ENCODE data around the gene SGCD. TPM values are rescaled to one million over a fixed set of nuclear protein-coding genes. Genes with fewer than 3 reads are reported as not detected.

SGCD gene
- total and polyA plus RNA-seq, 10 donors: 0.26 to 5.3 (median 1.3) TPM

DNA sequence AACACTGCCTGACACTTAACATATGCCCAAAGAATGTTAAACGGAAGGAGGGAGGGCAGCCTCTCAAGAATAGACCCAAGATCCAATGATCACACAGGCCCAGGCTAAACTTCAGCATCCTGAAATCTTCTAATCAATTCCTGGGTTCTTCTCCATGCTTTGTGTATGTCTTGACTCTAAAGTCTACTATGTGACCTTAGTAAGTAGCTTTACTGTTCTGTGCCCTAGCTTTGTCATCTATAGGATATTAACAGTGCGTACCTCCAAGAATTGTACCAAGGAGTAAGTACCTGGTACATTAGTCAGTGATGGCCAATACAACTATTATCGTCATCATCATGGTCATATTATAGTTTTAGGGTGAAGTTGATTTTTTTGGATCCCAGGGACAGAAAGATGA lies 96.6 kb downstream of the SGCD start:
- Histone ChIP-seq H3K27me3 (replicated peaks in 1 of 7) (no peaks in the 10 kb centered on the region), H3K9me3 (no peaks in the 10 kb centered on the region), H3K36me3 (no peaks in the 10 kb centered on the region), H3K4me3 (no peak overlapping the region), H3K27ac (no peak overlapping the region), H3K4me1 (no peaks in the 10 kb centered on the region)
- DNase-seq: no peak
- TF ChIP-seq POLR2A (IDR thresholded peaks at IDR 0.05) (no peak), CTCF (IDR thresholded peaks at IDR 0.05 in 8 of 11, conservative IDR thresholded peaks at IDR 0.05 in 3 of 11) (no peak), POLR2AphosphoS5 (IDR thresholded peaks at IDR 0.05) (no peak)
- intact Hi-C loops (cut with DNase I; ENCODE audit: low total_unique reads): no loop called here
- 57 to 63% (median 60%) methylated on average over 3 of the region's 3 CpGs for WGBS, 5 donors

DNA sequence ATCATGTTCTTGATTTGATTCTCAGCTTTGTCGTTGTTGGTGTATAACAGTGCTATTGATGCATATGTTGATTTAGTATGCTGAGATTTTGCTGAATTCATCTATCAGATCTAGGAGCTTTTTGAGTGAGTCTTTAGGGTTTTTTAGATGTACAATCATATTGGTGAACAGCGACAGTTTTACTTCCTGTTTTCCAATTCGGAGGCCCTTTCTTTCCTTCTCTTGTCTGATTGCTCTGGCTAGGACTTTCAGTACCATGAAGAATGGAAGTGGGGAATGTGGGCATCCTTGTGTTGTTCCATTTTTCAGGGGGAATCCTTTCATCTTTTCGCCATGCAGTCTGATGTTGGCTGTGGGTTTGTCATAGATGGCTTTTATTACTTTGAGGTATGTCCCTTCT lies 100.4 kb downstream of the SGCD start:
- Histone ChIP-seq H3K9me3 (no peaks in the 10 kb centered on the region), H3K27me3 (replicated peaks in 1 of 7) (peaks cover 0 to 5% (median 0%) of the 10 kb centered on the region in 7 donors), H3K27ac (no peak overlapping the region), H3K36me3 (no peaks in the 10 kb centered on the region), H3K4me1 (no peaks in the 10 kb centered on the region), H3K4me3 (no peak overlapping the region)
- WGBS, 5 donors: 83 to 86% (median 85%) methylated on average over 4 of the region's 4 CpGs
- intact Hi-C loops (cut with DNase I; ENCODE audit: low total_unique reads): no loop called here
- TF ChIP-seq POLR2AphosphoS5 (IDR thresholded peaks at IDR 0.05) (no peak), POLR2A (IDR thresholded peaks at IDR 0.05) (no peak), CTCF (IDR thresholded peaks at IDR 0.05 in 8 of 11, conservative IDR thresholded peaks at IDR 0.05 in 3 of 11) (no peak)
- DNase-seq: no peak

DNA sequence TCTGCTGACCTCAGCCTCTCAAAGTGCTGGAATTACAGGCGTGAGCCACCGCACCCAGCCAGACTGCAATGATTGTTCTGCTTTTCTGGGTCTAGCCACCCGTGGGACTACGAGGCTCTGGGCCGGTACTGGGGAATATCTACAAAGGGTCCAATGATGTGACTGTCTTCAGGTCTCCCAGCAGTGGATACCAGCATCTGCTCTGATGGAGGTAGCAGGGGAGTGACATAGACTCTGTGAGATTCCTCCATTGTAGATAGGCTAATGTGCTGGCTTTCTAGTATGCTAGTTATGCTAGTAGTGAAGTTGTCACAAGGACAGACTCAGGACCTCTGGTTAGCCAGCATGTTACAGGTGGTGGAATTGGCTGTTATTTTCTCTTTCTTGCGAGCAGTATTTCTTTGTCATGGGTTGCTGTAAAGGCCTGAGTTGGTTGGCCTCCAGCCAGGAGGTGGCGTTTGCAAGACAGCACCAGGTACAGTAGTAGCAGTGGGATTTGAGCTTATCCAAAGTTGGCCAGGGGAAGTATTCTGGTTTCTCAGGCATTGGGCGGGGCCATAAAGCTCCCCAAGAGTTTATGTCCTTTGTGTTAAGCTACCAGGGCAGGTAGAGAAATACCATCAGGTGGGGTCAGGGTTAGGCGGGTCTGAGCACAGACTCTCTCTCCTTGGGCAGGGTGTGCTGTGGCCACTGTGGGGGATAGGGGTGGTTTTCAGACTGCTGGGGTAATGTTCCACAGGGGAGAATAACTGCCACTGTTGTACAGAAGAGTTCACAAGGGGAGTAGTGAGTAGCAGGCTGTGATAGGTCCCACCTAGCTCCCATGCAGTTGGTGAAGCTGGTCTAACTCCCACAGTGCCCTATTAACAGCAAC lies 105.2 kb downstream of the SGCD start:
- Histone ChIP-seq H3K36me3 (no peaks in the 10 kb centered on the region), H3K9me3 (no peaks in the 10 kb centered on the region), H3K4me3 (no peak overlapping the region)

More for the DNA sequence above, 105.2 kb downstream of the SGCD start:
- Histone ChIP-seq H3K4me1 (no peaks in the 10 kb centered on the region), H3K27me3 (replicated peaks in 1 of 7) (peaks cover 0 to 5% (median 0%) of the 10 kb centered on the region in 7 donors), H3K27ac (no peak overlapping the region)
- DNase-seq: no peak
- TF ChIP-seq CTCF (IDR thresholded peaks at IDR 0.05 in 8 of 11, conservative IDR thresholded peaks at IDR 0.05 in 3 of 11): no peak
- 89 to 95% (median 92%) methylated on average over 9 of the region's 9 CpGs for WGBS, 5 donors
- intact Hi-C loops (cut with DNase I; ENCODE audit: low total_unique reads): no loop called here

Measured in spleen (tissue), 11 donors.